GM12878 (cell line): ENCODE results near the gene A2ML1.
"Not testable (repeated sequence)": the region's sequence is repeated elsewhere in the genome, so short reads cannot be mapped to it uniquely, and the experiment has no call there.

Experiments
- BHLHE40 ChIP-seq, 2 experiments: fragments of 450-650 bp in 1 of 2; IDR thresholded peaks; 2 replicates each; pipeline ENCODE4 v1.6.1; 2011 to 2017; ENCODE audit warnings: low read depth in 2 of 2, borderline replicate concordance in 1 of 2, improper control_type of control experiment in 1 of 2, low read length in 1 of 2, mild to moderate bottlenecking in 1 of 2
- BMI1 ChIP-seq: fragments of 450-650 bp; IDR thresholded peaks from 2 replicates; pipeline ENCODE4 v1.6.1; 2016; ENCODE audit warnings: mild to moderate bottlenecking, moderate library complexity, borderline replicate concordance
- CHD4 ChIP-seq: fragments of 200-600 bp; sonication (generic); IDR thresholded peaks from 2 replicates; pipeline ENCODE4 v1.6.1; 2016; ENCODE audit warnings: mild to moderate bottlenecking
- GABPA ChIP-seq: IDR thresholded peaks from 2 replicates; pipeline ENCODE4 v1.6.1; 2014; ENCODE audit warnings: antibody characterized with exemption, low read depth, mild to moderate bottlenecking, inconsistent platforms
- HDAC2 ChIP-seq: fragments of 200-600 bp; sonication (generic); IDR thresholded peaks from 2 replicates; pipeline ENCODE4 v1.6.1; 2017
- HDAC6 ChIP-seq: fragments of 200-600 bp; sonication (generic); IDR thresholded peaks from one replicate; pipeline ENCODE4 v1.8.0; 2017; ENCODE audit warnings: antibody characterized with exemption; ENCODE audit not compliant: unreplicated experiment
- POLR2A ChIP-seq: IDR thresholded peaks from 2 replicates; pipeline ENCODE4 v1.6.1; 2011; ENCODE audit warnings: low read depth, mild to moderate bottlenecking, low read length
- RBBP5 ChIP-seq: fragments of 200-600 bp; sonication (generic); conservative IDR thresholded peaks from 2 replicates; pipeline ENCODE4 v1.6.1; 2016
- RELA ChIP-seq: fragments of 450-650 bp; IDR thresholded peaks from 2 replicates; pipeline ENCODE4 v1.8.0; 2014; ENCODE audit warnings: borderline replicate concordance; ENCODE audit not compliant: partially characterized antibody
- SREBF2 ChIP-seq: IDR thresholded peaks from 2 replicates; pipeline ENCODE4 v1.6.1; 2012; ENCODE audit warnings: mild to moderate bottlenecking, low read length
- ZNF274 ChIP-seq: IDR thresholded peaks from one replicate; pipeline ENCODE4 v1.8.0; 2011; ENCODE audit not compliant: insufficient read length, insufficient read depth
- TF ChIP-seq, protein P1 (sequence below): fragments of 450-650 bp; IDR thresholded peaks from 2 replicates; pipeline ENCODE4 v1.6.1; 2017; ENCODE audit warnings: mild to moderate bottlenecking, moderate library complexity
- TF ChIP-seq, protein P2 (sequence below): IDR thresholded peaks from 2 replicates; pipeline ENCODE4 v1.6.1; 2012; ENCODE audit warnings: low read length, inconsistent platforms

DNA sequence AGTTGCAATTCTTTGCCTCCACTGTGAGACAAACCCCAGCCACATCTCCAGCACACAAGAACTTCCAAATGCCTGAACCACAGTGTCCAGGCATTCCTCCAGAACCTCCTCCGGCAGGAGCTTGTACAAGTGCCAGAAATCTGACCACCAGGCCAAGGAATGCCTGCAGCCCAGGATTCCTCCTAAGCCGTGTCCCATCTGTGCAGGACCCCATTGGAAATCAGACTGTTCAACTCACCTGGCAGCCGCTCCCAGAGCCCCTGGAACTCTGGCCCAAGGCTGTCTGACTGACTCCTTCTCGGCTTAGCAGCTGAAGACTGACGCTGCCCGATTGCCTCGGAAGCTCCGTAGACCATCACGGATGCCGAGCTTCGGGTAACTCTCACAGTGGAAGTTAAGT lies 15.3 kb upstream of the A2ML1 start:
- not testable (repeated sequence) for TF ChIP-seq GABPA; BMI1; BHLHE40 (IDR thresholded peaks at IDR 0.05; ENCODE audit: borderline replicate concordance in 1 of 2, low read depth in 2 of 2, low read length in 1 of 2); ZNF274; HDAC6; POLR2A; RELA; RBBP5; SREBF2; HDAC2; CHD4
- TF ChIP-seq, protein P1, sequence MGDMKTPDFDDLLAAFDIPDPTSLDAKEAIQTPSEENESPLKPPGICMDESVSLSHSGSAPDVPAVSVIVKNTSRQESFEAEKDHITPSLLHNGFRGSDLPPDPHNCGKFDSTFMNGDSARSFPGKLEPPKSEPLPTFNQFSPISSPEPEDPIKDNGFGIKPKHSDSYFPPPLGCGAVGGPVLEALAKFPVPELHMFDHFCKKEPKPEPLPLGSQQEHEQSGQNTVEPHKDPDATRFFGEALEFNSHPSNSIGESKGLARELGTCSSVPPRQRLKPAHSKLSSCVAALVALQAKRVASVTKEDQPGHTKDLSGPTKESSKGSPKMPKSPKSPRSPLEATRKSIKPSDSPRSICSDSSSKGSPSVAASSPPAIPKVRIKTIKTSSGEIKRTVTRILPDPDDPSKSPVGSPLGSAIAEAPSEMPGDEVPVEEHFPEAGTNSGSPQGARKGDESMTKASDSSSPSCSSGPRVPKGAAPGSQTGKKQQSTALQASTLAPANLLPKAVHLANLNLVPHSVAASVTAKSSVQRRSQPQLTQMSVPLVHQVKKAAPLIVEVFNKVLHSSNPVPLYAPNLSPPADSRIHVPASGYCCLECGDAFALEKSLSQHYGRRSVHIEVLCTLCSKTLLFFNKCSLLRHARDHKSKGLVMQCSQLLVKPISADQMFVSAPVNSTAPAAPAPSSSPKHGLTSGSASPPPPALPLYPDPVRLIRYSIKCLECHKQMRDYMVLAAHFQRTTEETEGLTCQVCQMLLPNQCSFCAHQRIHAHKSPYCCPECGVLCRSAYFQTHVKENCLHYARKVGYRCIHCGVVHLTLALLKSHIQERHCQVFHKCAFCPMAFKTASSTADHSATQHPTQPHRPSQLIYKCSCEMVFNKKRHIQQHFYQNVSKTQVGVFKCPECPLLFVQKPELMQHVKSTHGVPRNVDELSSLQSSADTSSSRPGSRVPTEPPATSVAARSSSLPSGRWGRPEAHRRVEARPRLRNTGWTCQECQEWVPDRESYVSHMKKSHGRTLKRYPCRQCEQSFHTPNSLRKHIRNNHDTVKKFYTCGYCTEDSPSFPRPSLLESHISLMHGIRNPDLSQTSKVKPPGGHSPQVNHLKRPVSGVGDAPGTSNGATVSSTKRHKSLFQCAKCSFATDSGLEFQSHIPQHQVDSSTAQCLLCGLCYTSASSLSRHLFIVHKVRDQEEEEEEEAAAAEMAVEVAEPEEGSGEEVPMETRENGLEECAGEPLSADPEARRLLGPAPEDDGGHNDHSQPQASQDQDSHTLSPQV: not testable (repeated sequence)
- TF ChIP-seq, protein P2, sequence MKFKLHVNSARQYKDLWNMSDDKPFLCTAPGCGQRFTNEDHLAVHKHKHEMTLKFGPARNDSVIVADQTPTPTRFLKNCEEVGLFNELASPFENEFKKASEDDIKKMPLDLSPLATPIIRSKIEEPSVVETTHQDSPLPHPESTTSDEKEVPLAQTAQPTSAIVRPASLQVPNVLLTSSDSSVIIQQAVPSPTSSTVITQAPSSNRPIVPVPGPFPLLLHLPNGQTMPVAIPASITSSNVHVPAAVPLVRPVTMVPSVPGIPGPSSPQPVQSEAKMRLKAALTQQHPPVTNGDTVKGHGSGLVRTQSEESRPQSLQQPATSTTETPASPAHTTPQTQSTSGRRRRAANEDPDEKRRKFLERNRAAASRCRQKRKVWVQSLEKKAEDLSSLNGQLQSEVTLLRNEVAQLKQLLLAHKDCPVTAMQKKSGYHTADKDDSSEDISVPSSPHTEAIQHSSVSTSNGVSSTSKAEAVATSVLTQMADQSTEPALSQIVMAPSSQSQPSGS: not testable (repeated sequence)
